Body of pancreas (tissue), 4 donors: ENCODE results near the gene COL15A1.

Source experiments
- POLR2A ChIP-seq, 3 donors: fragments of 450-650 bp; IDR thresholded peaks; one replicate each; pipeline ENCODE4 v1.6.1; 2016; ENCODE audit warnings: antibody characterized with exemption in 3 of 3, mild to moderate bottlenecking in 2 of 3
- TF ChIP-seq, protein P1 (sequence below), 7 experiments: fragments of 450-650 bp in 4 of 7; fragments of 200-600 bp in 3 of 7; sonication (generic) in 3 of 7; IDR thresholded peaks; one replicate each; pipeline ENCODE4 v1.5.1; 2016 to 2019; ENCODE audit warnings: antibody characterized with exemption in 7 of 7

DNA sequence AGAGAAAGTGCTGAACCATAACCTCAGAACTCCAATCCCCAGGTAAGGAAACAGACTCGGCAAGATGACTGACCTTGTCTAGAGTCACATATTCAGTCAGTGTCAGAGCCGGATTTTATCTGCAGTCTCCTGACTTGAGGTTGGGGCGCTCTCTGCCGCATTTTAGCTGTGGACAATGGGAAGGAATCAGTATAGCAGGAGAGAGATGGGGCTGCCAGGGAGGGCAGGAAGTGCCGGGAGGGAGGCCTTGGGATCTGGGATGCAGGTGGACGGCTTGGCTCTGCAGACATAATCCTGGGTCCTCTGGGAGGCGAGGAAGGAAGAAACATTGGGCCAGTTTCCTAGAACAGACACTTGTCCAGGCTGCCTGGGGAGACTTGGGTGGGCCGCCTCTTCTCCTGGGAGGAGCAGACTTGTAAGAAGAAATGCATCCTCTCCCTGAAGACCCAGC is 39.7 kb upstream of the COL15A1 start:
- TF ChIP-seq, protein P1, sequence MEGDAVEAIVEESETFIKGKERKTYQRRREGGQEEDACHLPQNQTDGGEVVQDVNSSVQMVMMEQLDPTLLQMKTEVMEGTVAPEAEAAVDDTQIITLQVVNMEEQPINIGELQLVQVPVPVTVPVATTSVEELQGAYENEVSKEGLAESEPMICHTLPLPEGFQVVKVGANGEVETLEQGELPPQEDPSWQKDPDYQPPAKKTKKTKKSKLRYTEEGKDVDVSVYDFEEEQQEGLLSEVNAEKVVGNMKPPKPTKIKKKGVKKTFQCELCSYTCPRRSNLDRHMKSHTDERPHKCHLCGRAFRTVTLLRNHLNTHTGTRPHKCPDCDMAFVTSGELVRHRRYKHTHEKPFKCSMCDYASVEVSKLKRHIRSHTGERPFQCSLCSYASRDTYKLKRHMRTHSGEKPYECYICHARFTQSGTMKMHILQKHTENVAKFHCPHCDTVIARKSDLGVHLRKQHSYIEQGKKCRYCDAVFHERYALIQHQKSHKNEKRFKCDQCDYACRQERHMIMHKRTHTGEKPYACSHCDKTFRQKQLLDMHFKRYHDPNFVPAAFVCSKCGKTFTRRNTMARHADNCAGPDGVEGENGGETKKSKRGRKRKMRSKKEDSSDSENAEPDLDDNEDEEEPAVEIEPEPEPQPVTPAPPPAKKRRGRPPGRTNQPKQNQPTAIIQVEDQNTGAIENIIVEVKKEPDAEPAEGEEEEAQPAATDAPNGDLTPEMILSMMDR (IDR thresholded peaks at IDR 0.05) = no peak
- TF ChIP-seq POLR2A (IDR thresholded peaks at IDR 0.05) = no peak
